Stimulated activated naive CD8-positive, alpha-beta T cell treated with anti-CD3 and anti-CD28 coated beads, Interleukin-15, amount 100 ng/mL, for 72 hours (primary cell): Measurements from ENCODE around the gene GSN.

Experiments used
- ATAC-seq: fragments of 150-1000 bp; cut with Tn5 transposase; 2 replicates; pipeline ENCODE4 v1.10.0; 2021; ENCODE audit warnings: mild to moderate bottlenecking, moderate library complexity
- DNase-seq, 2 donors: peaks; one replicate each; pipeline ENCODE4 v3.0.0; 2021 to 2022
- H3K27ac Mint-ChIP-seq, 2 donors: one replicate each; pipeline ENCODE4 v1.8.0; 2022; ENCODE audit warnings: mild to moderate bottlenecking in 2 of 2, mixed read lengths in 2 of 2, moderate library complexity in 2 of 2
- H3K27me3 Mint-ChIP-seq: one replicate; pipeline ENCODE4 v1.8.0; 2022; ENCODE audit warnings: mixed read lengths
- H3K4me1 Mint-ChIP-seq: one replicate; pipeline ENCODE4 v1.8.0; 2022; ENCODE audit warnings: mild to moderate bottlenecking, mixed read lengths
- H3K4me3 Mint-ChIP-seq, 2 donors: one replicate each; pipeline ENCODE4 v1.8.0; 2022; ENCODE audit warnings: mild to moderate bottlenecking in 2 of 2, mixed read lengths in 2 of 2, moderate library complexity in 1 of 2
- H3K9me3 Mint-ChIP-seq, 2 donors: one replicate each; pipeline ENCODE4 v1.8.0; 2022; ENCODE audit warnings: mixed read lengths in 2 of 2

Gene GSN

DNA sequence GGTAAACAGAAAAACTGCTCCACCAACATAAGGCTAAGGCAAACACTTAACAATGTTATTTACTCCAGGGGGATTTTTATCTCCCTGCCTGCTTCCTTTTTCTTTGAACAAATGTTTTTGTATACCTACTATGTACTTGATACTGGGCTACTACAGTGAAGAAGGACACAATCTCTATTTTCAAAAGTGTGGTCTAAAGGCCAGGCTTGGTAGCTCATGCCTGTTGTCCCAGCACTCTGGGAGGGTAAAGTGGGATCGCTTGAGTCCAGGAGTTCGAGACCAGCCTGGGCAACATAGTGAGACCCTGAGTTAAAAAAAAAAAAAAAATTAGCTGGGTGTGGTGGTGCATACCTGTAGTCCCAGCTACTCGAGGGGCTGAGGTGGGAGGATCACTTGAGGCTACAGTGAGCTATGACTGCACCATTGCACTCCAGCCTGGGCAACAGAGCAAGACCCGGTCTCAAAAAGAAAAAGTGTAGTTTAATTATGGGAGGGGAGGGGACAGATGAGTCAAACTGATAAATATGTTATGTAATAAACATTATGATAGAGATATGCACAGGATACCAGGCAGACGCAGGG, 98.7 kb downstream of the GSN start:
- Mint-ChIP-seq H3K4me3 (no peak overlapping the region), H3K4me1 (peaks cover 40% of the 10 kb centered on the region), H3K27ac (no peak overlapping the region), H3K27me3 (no peaks in the 10 kb centered on the region), H3K9me3 (peaks cover 5 to 7% of the 10 kb centered on the region in 2 donors)
- ATAC-seq (no peak), DNase-seq (no peak)

DNA sequence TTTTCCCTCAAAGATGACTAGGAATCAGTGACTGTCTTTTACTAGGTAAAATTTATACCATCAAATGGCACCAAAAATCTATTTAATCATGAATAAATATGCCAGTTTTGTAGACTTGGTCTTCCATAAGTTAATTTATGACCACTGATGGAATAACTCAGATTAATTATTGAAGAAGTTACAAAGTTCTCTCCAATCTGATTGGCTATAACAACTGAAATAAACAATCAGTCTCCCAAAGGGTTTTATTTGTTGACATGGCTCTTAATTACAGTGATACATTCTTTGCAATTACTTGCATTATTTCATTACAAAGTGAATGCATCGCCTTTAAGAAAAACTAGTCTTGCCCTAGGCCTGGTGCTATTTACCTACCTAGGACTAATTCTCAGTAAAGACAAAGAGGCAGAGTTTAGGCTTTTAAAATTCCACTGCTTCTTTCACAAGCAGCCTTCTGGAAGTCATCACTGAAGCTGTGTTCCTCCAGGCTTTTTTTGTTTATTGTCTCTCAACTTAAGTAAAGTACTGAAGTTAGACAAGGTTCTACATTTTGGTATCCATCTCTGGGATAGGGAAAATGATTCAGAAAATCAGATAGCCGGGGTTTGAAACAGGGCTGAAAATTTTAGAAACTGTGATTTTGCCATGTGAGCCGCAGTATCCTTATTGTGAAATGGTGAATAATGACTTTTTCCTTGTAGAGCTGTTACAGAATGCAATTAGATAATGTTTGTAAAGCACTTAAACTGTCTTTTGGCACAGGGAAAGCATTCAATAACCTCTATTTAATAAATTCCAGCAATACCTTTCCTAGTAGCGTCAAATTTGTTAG, 99.6 kb downstream of the GSN start:
- no peak overlapping the region for H3K27ac Mint-ChIP-seq
- DNase-seq, result no peak
- no peaks in the 10 kb centered on the region for H3K27me3 Mint-ChIP-seq
- no peak for ATAC-seq
- peaks cover 47% of the 10 kb centered on the region for H3K4me1 Mint-ChIP-seq
- H3K4me3 Mint-ChIP-seq, result no peak overlapping the region
- H3K9me3 Mint-ChIP-seq, result peaks cover 5 to 7% of the 10 kb centered on the region in 2 donors

DNA sequence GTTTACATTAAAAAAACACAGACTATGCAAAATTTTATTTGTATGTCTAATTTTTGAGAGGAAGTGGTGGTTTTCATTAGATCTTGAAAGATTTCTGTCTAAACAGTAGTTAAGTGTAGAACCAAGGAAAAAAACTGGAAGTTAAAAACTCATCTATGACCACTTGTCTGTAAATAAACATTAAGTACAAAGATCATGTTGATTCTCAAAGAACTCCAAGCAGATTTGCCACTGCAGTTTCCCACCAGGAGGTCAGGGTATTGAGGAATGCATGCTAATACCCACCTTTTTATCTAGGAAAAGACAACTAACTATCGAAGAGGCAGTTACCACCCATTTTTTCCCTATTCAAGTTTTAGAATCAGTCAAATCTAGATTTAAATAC, 100.2 kb downstream of the GSN start:
- peaks cover 53% of the 10 kb centered on the region for H3K4me1 Mint-ChIP-seq
- H3K4me3 Mint-ChIP-seq, result peak overlapping the region; percentile 27 to 96

DNA sequence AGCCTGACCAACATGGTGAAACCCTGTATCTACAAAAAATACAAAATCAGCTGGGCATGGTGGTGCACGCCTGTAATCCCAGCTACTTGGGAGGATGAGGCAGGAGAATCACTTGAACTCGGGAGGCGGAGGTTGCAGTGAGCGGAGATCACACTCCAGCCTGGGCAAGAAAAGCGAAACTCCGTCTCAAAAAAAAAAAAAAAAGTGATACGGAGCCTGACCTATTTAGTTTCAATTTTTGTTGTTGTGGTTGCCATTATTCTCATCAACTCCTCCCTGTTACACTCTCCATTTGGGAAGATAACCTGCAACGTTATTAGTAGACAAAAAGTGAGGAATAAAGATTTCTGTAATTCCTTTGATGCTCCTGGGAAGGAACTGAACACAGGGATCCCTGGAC, 100.8 kb downstream of the GSN start:
- Mint-ChIP-seq H3K27me3 (no peaks in the 10 kb centered on the region), H3K4me1 (peaks cover 55% of the 10 kb centered on the region), H3K27ac (no peak overlapping the region), H3K4me3 (peak overlapping the region; percentile 79 to 96), H3K9me3 (peaks cover 5 to 7% of the 10 kb centered on the region in 2 donors)
- ATAC-seq (no peak), DNase-seq (no peak)

More for the DNA sequence above, 100.2 kb downstream of the GSN start:
- ATAC-seq, result no peak
- Mint-ChIP-seq H3K9me3 (peaks cover 5 to 7% of the 10 kb centered on the region in 2 donors), H3K27ac (no peak overlapping the region), H3K27me3 (no peaks in the 10 kb centered on the region)
- DNase-seq, result no peak

DNA sequence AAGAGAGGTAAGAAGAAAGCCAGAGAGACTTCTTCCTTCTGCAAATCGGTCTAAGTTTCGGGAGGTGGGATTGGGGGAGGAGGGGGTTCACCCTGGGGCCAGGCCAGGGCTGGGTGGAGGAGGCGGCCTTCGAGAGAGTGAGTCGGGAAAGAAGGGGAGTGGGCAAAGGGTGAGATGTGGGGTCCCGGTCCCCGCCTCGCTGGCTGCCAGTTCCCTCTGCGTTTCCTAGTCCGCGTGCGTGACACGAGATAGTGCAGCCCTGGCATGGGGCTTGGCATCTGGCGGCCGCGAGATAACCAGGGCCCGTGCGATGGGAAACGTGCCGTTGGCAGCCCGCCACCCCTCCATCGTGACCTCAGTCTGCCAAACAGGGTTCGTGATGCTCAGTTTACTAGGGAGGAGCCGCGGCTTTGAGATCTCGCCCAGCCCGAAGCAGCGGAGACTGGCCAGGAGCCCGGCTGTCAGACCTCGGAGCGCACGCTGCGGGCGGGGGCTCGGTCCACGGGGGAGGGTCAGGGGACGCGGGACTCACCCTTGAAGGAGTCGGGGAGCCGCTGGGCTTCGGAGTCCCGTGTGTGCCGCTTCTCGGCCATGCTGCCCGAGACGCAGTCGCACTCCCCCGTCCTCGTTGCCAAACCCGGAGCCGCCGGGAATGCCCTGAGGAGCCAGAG, 101.8 kb downstream of the GSN start, which contains the start of gene STOM:
Gene STOM (minus strand): TSS at position 656 of the 671 bp plus-strand sequence. CDS start 63 bp downstream, at position 593.
- no peak for DNase-seq
- Mint-ChIP-seq H3K4me3 (peak within 1 kb of the TSS; percentile 79 to 96), H3K9me3 (peaks cover 5 to 7% of the 10 kb centered on the region in 2 donors), H3K27ac (peak within 1 kb of the TSS; percentile 87 to 98), H3K27me3 (no peaks in the 10 kb centered on the region), H3K4me1 (peaks cover 55% of the 10 kb centered on the region)
- ATAC-seq, result peak; percentile 71

DNA sequence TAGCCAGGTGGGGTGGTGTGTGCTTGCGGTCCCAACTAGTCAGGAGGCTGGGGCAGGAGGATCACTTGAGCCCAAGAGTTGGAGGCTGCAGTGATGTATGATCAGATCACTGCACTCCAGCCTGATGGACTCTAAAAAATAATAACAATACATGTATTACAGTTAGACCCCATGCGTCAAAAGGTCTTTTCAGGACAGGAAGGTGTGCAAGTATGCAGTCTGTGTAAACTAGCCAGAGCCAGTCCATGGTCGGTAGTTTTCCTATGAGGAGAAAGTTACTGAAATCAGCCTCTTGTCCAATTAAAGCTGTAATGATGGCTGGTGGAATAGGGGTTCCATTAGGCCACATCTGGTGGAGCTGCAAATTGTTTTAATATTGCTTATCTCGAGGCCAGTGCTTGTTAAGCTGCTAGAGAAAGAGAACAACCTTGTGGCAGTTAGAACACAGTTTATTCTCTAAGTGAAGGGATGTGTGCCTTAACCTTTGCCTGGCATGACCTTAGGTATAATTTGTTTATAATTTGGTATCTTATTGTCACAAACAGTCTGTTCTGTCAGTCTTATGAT, 103.6 kb downstream of the GSN start:
- Mint-ChIP-seq H3K27me3 (no peaks in the 10 kb centered on the region), H3K27ac (peak overlapping the region in 1 of 2 donors; percentile 84), H3K9me3 (peaks cover 5 to 7% of the 10 kb centered on the region in 2 donors), H3K4me1 (peaks cover 54% of the 10 kb centered on the region), H3K4me3 (peak overlapping the region; percentile 48 to 57)
- DNase-seq, result no peak
- ATAC-seq, result no peak

DNA sequence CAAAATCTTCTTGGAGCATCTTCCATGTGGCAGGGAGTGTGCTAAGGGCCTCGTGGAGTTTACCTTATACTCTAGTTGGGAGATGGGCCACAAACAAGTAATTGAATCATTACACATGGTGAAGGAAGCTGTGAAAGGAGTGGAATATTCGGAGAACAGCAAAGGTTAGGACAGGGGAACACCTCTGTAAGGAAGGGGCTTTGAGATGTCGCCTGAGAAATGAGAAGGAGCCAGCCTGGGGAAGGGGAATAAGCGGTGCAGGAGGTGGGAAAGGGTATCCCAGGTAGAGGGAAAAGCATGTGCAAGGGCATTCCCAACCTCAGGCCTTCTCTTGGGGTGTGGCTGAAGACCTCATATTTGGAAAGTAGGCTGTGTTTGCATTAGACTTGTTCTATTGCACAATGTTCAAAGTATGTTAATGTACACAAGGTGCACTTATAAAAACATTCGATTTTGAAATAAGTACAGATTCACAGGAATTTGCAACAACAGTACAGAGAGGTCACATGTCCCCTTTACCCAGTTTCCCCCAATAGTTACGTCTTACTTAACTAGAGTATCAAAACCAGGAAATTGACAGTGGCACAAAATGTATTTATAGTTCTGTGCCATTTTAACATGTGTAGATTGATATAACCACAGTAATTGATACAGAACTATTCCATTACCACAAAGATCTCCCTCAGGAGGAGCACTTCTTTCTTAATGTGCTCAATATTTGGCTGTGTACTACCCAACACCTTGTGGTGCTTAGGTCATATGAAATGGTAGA, 104.5 kb downstream of the GSN start:
- no peak for DNase-seq
- H3K4me3 Mint-ChIP-seq, result no peak overlapping the region

DNA sequence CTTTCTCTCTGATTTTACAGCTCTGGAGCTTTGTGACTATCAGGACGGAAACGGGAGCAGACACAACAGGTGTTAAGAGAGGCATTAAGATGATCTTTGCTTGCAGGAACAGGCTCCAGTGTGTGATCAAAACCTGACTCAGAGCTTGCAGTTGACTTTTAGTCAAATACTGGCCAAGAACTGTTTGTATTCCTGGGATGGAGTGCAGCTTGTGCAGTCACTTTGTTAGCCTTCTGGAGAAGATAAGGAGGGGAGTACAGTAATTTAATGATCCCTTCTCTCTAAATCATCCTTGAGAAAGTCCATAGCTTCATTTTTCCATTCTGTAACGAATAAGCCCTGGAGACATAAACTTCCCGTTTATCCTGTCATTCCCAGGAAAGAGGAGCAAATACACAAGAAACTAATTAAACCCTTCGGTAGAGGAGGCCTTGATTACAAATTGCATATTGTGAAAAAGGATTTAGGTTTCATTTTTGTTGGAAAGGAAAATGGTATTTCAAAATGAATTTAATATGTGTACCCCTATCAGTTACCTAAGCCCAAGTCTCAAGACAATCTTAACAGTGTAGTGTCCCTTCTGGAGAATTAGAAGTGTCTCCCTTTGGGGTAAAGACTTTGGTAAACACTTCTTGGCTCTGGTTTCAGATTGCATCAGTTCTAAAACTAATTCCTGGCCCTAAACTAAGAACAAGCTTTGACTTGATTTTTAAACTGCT, 105.2 kb downstream of the GSN start:
- DNase-seq (no peak), ATAC-seq (no peak)
- peaks cover 47% of the 10 kb centered on the region for H3K4me1 Mint-ChIP-seq
- H3K9me3 Mint-ChIP-seq, result peaks cover 7 to 10% of the 10 kb centered on the region in 2 donors
- no peak overlapping the region for H3K4me3 Mint-ChIP-seq
- H3K27me3 Mint-ChIP-seq, result no peaks in the 10 kb centered on the region
- no peak overlapping the region for H3K27ac Mint-ChIP-seq

More for the DNA sequence above, 104.5 kb downstream of the GSN start:
- ATAC-seq, result no peak
- H3K4me1 Mint-ChIP-seq, result peaks cover 50% of the 10 kb centered on the region
- H3K9me3 Mint-ChIP-seq, result peaks cover 5 to 7% of the 10 kb centered on the region in 2 donors
- H3K27me3 Mint-ChIP-seq, result no peaks in the 10 kb centered on the region
- H3K27ac Mint-ChIP-seq, result no peak overlapping the region

DNA sequence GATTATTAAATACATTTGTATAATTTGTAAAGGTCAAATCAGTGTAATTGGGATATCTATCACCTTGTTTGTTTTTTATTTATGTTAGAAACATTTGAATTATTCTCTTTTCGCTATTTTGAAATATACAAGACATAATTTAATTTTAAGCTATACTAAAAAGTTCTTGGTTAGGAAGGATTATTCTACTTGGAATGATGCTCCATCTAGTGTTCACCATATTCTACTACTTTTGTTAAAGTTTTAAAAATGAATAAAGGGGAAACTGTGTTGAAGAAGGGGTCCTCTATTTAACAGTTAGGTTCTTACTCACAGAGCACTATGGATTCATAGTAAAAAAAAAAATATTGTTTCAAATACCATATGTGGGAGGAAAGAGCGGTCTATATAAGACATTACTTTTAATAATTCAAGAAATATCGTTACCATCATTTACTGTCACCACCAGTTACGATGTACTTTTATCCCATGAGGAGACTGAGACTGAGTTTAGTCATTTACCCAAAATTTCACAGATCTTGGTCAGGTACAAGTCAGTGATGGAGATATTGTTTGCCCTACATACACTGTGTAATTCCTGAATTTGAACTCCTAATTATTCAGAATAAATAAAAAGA, 108.4 kb downstream of the GSN start:
- Mint-ChIP-seq H3K9me3 (peaks cover 0 to 8% of the 10 kb centered on the region in 2 donors), H3K4me3 (no peak overlapping the region)
- no peak for ATAC-seq

DNA sequence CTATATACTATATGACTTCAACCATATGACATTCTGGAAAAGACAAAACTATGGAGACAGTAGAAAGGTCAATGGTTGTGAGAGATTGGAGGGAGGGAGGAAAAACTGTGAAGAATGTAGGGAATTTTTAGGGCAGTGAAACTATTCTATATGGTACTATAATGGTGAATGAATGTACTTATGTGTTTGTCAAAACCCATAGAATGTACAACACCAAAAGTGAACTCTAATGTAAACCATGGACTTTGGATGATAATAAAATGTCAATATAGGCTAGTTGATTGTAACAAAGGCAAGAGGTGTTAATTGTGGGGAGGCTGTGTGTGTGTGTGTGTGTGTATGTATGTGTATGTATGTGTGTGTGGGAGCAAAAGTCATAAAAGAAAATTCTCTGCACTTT, 112.9 kb downstream of the GSN start:
- H3K27me3 Mint-ChIP-seq, result no peaks in the 10 kb centered on the region
- H3K9me3 Mint-ChIP-seq, result peaks cover 0 to 8% of the 10 kb centered on the region in 2 donors
- H3K4me3 Mint-ChIP-seq, result no peak overlapping the region
- ATAC-seq (no peak), DNase-seq (no peak)
- no peaks in the 10 kb centered on the region for H3K4me1 Mint-ChIP-seq
- no peak overlapping the region for H3K27ac Mint-ChIP-seq

More for the DNA sequence above, 108.4 kb downstream of the GSN start:
- Mint-ChIP-seq H3K4me1 (peaks cover 17% of the 10 kb centered on the region), H3K27ac (no peak overlapping the region), H3K27me3 (no peaks in the 10 kb centered on the region)
- no peak for DNase-seq
